OCI-LY7 (cell line): Measurements from ENCODE around the gene TSHZ2. TPM values are rescaled to one million over a fixed set of nuclear protein-coding genes. Genes with fewer than 3 reads are reported as not detected.

Experiments used
- BruUV-seq: library from RNA; stranded (reverse); fragments of 400-500 nt; replicated peaks from 2 replicates; lab custom pipeline; 2021; lab: Mats Ljungman, UMichigan
- CTCF ChIA-PET: fragments of 300-600 bp; sonication (Branson Sonifier 250); formaldehyde crosslinking; loops from one replicate; lab custom pipeline; 2022; ENCODE audit warnings: antibody characterized with exemption; ENCODE audit not compliant: unreplicated experiment; lab: Charles Lee
- POLR2A ChIA-PET: fragments of 300-600 bp; sonication (Branson Sonifier 250); formaldehyde crosslinking; loops from one replicate; lab custom pipeline; 2022; ENCODE audit warnings: antibody characterized with exemption; lab: Charles Lee
- DNase-seq: peaks from one replicate; pipeline ENCODE4 v3.0.0-alpha.2; 2015; ENCODE audit warnings: low spot score
- H2AFZ ChIP-seq: fragments of 200-600 bp; sonication (generic), shearing (Covaris generic); 2 replicates; pipeline ENCODE4 v1.6.1; 2014; ENCODE audit warnings: mild to moderate bottlenecking, antibody characterized with exemption, low read length, moderate library complexity
- H3K27ac ChIP-seq: fragments of 200-600 bp; sonication (generic); 2 replicates; pipeline ENCODE4 v1.5.1; 2014; ENCODE audit warnings: mixed run types, low read depth, mild to moderate bottlenecking, moderate library complexity, low read length, inconsistent platforms; ENCODE audit not compliant: poor library complexity, severe bottlenecking
- H3K36me3 ChIP-seq: fragments of 200-600 bp; sonication (generic); 2 replicates; pipeline ENCODE4 v1.6.1; 2014; ENCODE audit warnings: mild to moderate bottlenecking, antibody characterized with exemption, low read length, moderate library complexity, mixed read lengths; ENCODE audit not compliant: insufficient read depth
- H3K4me1 ChIP-seq: fragments of 200-600 bp; sonication (generic); 2 replicates; pipeline ENCODE4 v1.5.1; 2014; ENCODE audit warnings: mild to moderate bottlenecking, low read length; ENCODE audit not compliant: insufficient read depth, poor library complexity, severe bottlenecking
- H3K4me2 ChIP-seq: fragments of 200-600 bp; sonication (generic); 2 replicates; pipeline ENCODE4 v1.6.1; 2014; ENCODE audit warnings: mild to moderate bottlenecking, low read length
- H3K4me3 ChIP-seq: fragments of 200-600 bp; sonication (generic); 2 replicates; pipeline ENCODE4 v1.5.1; 2014; ENCODE audit warnings: mild to moderate bottlenecking, low read depth, low read length; ENCODE audit not compliant: poor library complexity, severe bottlenecking
- H3K79me2 ChIP-seq: fragments of 200-600 bp; sonication (generic); 2 replicates; pipeline ENCODE4 v1.6.1; 2016; ENCODE audit warnings: low read depth, mild to moderate bottlenecking, low read length, moderate library complexity, mixed read lengths; ENCODE audit not compliant: insufficient read depth
- H3K9me2 ChIP-seq: fragments of 200-600 bp; sonication (generic); 2 replicates; pipeline ENCODE4 v1.6.1; 2016; ENCODE audit warnings: mild to moderate bottlenecking, low read length, mixed read lengths; ENCODE audit not compliant: insufficient read depth
- H3K9me3 ChIP-seq: fragments of 200-600 bp; sonication (generic); 2 replicates; pipeline ENCODE4 v1.6.1; 2014; ENCODE audit warnings: mild to moderate bottlenecking, mixed run types, low read length, mixed read lengths
- H4K20me1 ChIP-seq: fragments of 200-600 bp; sonication (generic); 2 replicates; pipeline ENCODE4 v1.6.1; 2014; ENCODE audit warnings: mild to moderate bottlenecking, antibody characterized with exemption, low read length, moderate library complexity, mixed read lengths; ENCODE audit not compliant: insufficient read depth
- EZH2phosphoT487 ChIP-seq: fragments of 200-600 bp; sonication (generic); IDR thresholded peaks from 2 replicates; pipeline ENCODE4 v1.6.1; 2018; ENCODE audit warnings: low read depth, borderline replicate concordance, mild to moderate bottlenecking, mixed run types, antibody characterized with exemption, low read length, moderate library complexity, mixed read lengths
- intact Hi-C: fragments of 100-400 bp; cut with micrococcal nuclease; formaldehyde crosslinking; loops from one replicate; pipeline ENCODE4 v1.10.0; 2022; ENCODE audit not compliant: unreplicated experiment
- total RNA-seq, 2 experiments: library from RNA; depleted of rRNA in 1 of 2; stranded (reverse); fragments of >200 nt in 1 of 2; shearing (Covaris generic) in 1 of 2; gene quantifications; 2 replicates each; pipeline ENCODE4 v1.2.3, GENCODE V29; 2014 to 2022
- TF ChIP-seq, protein P1 (sequence below): fragments of 200-600 bp; sonication (generic); conservative IDR thresholded peaks from 2 replicates; pipeline ENCODE4 v1.5.1; 2014; ENCODE audit warnings: mild to moderate bottlenecking, antibody characterized with exemption, low read length, moderate library complexity, mixed read lengths

The TSHZ2 gene
- total RNA-seq, 2 experiments from 2014 or later: not detected

DNA sequence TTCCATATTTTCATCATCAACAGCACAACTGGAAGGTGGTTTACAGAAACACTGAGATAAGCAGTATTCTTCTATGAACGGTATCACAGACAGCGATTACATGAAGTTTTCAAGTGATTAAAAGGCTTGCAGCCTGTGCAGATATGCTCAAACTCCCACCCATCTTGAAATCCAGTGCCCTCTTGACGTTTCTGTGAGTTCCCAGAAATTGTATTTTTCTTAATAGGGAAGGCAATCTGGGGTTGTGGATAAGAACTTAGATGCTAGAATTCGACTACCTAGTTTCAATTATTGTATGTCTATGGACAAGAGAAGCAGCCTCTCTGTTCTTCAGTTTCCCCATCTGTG lies 331.2 kb downstream of the TSHZ2 start:
- TF ChIP-seq, protein P1, sequence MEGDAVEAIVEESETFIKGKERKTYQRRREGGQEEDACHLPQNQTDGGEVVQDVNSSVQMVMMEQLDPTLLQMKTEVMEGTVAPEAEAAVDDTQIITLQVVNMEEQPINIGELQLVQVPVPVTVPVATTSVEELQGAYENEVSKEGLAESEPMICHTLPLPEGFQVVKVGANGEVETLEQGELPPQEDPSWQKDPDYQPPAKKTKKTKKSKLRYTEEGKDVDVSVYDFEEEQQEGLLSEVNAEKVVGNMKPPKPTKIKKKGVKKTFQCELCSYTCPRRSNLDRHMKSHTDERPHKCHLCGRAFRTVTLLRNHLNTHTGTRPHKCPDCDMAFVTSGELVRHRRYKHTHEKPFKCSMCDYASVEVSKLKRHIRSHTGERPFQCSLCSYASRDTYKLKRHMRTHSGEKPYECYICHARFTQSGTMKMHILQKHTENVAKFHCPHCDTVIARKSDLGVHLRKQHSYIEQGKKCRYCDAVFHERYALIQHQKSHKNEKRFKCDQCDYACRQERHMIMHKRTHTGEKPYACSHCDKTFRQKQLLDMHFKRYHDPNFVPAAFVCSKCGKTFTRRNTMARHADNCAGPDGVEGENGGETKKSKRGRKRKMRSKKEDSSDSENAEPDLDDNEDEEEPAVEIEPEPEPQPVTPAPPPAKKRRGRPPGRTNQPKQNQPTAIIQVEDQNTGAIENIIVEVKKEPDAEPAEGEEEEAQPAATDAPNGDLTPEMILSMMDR: no peak
- TF ChIP-seq EZH2phosphoT487: no peak
- Histone ChIP-seq H3K4me1 (no peaks in the 10 kb centered on the region), H3K36me3 (no peaks in the 10 kb centered on the region), H3K27ac (no peak overlapping the region), H4K20me1 (no peaks in the 10 kb centered on the region), H3K4me2 (no peak overlapping the region), H3K9me3 (no peaks in the 10 kb centered on the region), H3K9me2 (no peaks in the 10 kb centered on the region), H3K79me2 (no peaks in the 10 kb centered on the region), H3K4me3 (no peak overlapping the region), H2AFZ (no peak overlapping the region)
- intact Hi-C loops: no loop called here
- ChIA-PET CTCF (no interaction called here), POLR2A (no interaction called here)
- no TSS peak for BruUV-seq
- DNase-seq: no peak

DNA sequence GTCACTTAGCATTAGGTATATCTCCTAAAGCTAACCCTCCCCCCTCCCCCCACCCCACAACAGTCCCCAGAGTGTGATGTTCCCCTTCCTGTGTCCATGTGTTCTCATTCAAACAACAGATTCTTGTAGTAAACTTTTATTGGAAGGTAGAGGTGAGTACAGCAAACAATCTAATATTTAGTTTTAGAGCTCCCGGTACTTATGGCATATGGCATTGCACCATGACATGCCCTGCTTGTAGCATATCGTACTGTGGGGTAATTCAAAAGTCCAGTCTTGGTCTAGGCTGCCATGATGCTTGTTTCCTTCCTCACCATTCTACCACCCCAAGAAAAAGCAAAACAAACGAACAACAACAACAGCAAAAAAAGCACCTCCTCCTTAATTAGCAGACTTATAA lies 332.0 kb downstream of the TSHZ2 start:
- Histone ChIP-seq H3K27ac (no peak overlapping the region), H3K9me2 (no peaks in the 10 kb centered on the region), H3K79me2 (no peaks in the 10 kb centered on the region), H3K4me2 (no peak overlapping the region), H4K20me1 (no peaks in the 10 kb centered on the region), H2AFZ (no peak overlapping the region), H3K4me1 (no peaks in the 10 kb centered on the region), H3K9me3 (no peaks in the 10 kb centered on the region), H3K36me3 (no peaks in the 10 kb centered on the region), H3K4me3 (no peak overlapping the region)
- TF ChIP-seq EZH2phosphoT487: no peak
- TF ChIP-seq, protein P1: no peak
- no TSS peak for BruUV-seq
- intact Hi-C loops: no loop called here
- CTCF ChIA-PET: no interaction called here
- DNase-seq: no peak
- POLR2A ChIA-PET: interaction anchor here (0.6 to 0.7 kb wide), 2 partner anchors 194 to 1124 kb away, joined by 3 to 4 read pairs; no protein-coding TSS in a partner anchor

DNA sequence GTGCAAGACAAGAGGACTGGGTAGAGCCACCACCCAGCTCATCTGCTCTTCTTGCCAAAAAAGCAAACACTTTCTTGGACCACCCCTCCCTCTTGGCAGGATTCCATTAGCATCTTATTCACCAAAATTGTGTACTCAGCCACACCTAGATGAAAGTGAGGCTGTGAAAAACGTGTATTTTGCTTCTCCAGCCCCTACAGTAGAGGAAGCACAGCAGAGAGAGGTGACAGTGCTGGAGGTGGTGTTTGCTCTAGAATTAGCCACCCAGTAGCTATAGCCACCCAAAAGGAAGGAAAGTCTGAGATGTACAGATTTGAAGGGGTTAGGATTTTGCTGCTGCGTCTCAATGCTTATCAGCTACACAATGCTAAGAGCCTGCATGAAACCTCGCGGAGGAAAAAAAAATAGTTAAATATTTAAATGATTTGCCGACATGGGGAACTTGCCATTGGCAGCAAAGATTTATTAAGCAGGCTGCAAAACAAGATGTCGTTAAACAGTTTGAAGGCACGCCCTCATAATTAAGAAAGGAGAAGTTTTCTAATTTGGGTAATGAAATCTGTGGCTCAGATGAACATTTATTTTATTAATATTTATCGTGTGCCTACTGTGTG lies 334.1 kb downstream of the TSHZ2 start:
- Histone ChIP-seq H3K9me3 (no peaks in the 10 kb centered on the region), H3K9me2 (no peaks in the 10 kb centered on the region), H3K4me1 (no peaks in the 10 kb centered on the region), H3K36me3 (no peaks in the 10 kb centered on the region), H3K79me2 (no peaks in the 10 kb centered on the region), H2AFZ (no peak overlapping the region), H4K20me1 (no peaks in the 10 kb centered on the region), H3K4me2 (no peak overlapping the region), H3K4me3 (no peak overlapping the region), H3K27ac (no peak overlapping the region)
- no peak for DNase-seq
- no TSS peak for BruUV-seq
- intact Hi-C loops: no loop called here
- CTCF ChIA-PET: no interaction called here
- no peak for TF ChIP-seq EZH2phosphoT487
- TF ChIP-seq, protein P1: no peak
- POLR2A ChIA-PET: no interaction called here
